ENCODE results near the gene ADARB1.

DNA sequence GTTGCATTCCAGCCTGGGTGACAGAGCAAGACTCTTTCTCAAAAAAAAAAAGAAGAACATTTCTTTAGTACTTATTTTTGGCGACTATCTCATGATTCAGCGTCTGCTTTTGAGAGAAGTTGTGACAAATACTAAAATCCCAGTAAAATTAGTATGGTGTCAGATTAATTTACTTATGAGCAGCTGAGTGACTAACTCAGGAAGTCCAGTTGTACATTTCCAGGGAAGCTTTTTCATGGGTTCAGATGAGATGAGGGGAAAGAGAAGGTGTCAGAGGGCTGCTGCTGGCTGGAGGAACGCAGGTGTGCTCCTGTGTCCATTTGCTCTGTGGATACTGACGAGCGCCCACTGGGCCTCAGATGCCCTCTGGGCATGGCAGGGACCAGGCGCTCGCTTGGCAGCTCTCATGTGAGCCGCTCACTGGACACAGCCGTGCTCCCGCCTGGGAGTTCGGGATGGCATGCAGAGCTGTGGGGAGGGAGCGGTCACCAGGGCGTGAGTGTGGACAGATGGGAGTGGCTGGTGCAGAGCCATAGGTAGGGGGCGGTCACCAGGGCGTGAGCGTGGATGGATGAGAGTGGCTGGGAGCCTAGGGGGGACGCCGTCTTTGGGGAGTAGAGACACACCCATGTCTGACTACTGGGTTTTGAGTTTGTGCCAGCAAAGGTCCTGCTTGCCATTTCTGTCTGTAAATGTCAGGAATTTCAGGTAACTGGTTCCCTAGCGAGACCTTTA, 55.0 kb downstream of the ADARB1 start:
- TF ChIP-seq, protein P1, sequence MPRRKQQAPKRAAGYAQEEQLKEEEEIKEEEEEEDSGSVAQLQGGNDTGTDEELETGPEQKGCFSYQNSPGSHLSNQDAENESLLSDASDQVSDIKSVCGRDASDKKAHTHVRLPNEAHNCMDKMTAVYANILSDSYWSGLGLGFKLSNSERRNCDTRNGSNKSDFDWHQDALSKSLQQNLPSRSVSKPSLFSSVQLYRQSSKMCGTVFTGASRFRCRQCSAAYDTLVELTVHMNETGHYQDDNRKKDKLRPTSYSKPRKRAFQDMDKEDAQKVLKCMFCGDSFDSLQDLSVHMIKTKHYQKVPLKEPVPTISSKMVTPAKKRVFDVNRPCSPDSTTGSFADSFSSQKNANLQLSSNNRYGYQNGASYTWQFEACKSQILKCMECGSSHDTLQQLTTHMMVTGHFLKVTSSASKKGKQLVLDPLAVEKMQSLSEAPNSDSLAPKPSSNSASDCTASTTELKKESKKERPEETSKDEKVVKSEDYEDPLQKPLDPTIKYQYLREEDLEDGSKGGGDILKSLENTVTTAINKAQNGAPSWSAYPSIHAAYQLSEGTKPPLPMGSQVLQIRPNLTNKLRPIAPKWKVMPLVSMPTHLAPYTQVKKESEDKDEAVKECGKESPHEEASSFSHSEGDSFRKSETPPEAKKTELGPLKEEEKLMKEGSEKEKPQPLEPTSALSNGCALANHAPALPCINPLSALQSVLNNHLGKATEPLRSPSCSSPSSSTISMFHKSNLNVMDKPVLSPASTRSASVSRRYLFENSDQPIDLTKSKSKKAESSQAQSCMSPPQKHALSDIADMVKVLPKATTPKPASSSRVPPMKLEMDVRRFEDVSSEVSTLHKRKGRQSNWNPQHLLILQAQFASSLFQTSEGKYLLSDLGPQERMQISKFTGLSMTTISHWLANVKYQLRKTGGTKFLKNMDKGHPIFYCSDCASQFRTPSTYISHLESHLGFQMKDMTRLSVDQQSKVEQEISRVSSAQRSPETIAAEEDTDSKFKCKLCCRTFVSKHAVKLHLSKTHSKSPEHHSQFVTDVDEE (CRISPR knock-in tag; IDR thresholded peaks at IDR 0.05) = no peak
- TF ChIP-seq BACH2 (CRISPR knock-in tag; IDR thresholded peaks at IDR 0.05; ENCODE audit: borderline replicate concordance) (no peak), ZFP3 (CRISPR knock-in tag; IDR thresholded peaks at IDR 0.05) (no peak), RARB (CRISPR knock-in tag; IDR thresholded peaks at IDR 0.05) (no peak), SNAI2 (CRISPR knock-in tag; IDR thresholded peaks at IDR 0.05) (no peak), TCF4 (CRISPR knock-in tag; IDR thresholded peaks at IDR 0.05; ENCODE audit: borderline replicate concordance) (no peak), POU6F1 (CRISPR knock-in tag; IDR thresholded peaks at IDR 0.05; ENCODE audit: borderline replicate concordance, low read depth) (no peak), ARNTL (CRISPR knock-in tag; IDR thresholded peaks at IDR 0.05; ENCODE audit: borderline replicate concordance, low read depth) (no peak), ZNF8 (CRISPR knock-in tag; IDR thresholded peaks at IDR 0.05) (no peak), ZFP30 (CRISPR knock-in tag; IDR thresholded peaks at IDR 0.05) (no peak), ZNF565 (CRISPR knock-in tag; conservative IDR thresholded peaks at IDR 0.05; ENCODE audit: low read depth) (no peak)
- TF ChIP-seq, protein P2, sequence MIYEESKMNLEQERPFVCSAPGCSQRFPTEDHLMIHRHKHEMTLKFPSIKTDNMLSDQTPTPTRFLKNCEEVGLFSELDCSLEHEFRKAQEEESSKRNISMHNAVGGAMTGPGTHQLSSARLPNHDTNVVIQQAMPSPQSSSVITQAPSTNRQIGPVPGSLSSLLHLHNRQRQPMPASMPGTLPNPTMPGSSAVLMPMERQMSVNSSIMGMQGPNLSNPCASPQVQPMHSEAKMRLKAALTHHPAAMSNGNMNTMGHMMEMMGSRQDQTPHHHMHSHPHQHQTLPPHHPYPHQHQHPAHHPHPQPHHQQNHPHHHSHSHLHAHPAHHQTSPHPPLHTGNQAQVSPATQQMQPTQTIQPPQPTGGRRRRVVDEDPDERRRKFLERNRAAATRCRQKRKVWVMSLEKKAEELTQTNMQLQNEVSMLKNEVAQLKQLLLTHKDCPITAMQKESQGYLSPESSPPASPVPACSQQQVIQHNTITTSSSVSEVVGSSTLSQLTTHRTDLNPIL (CRISPR knock-in tag; IDR thresholded peaks at IDR 0.05; ENCODE audit: low read depth) = no peak
- TF ChIP-seq, protein P3, sequence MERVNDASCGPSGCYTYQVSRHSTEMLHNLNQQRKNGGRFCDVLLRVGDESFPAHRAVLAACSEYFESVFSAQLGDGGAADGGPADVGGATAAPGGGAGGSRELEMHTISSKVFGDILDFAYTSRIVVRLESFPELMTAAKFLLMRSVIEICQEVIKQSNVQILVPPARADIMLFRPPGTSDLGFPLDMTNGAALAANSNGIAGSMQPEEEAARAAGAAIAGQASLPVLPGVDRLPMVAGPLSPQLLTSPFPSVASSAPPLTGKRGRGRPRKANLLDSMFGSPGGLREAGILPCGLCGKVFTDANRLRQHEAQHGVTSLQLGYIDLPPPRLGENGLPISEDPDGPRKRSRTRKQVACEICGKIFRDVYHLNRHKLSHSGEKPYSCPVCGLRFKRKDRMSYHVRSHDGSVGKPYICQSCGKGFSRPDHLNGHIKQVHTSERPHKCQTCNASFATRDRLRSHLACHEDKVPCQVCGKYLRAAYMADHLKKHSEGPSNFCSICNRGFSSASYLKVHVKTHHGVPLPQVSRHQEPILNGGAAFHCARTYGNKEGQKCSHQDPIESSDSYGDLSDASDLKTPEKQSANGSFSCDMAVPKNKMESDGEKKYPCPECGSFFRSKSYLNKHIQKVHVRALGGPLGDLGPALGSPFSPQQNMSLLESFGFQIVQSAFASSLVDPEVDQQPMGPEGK (CRISPR knock-in tag; IDR thresholded peaks at IDR 0.05; ENCODE audit: borderline replicate concordance) = no peak
- TF ChIP-seq, protein P4, sequence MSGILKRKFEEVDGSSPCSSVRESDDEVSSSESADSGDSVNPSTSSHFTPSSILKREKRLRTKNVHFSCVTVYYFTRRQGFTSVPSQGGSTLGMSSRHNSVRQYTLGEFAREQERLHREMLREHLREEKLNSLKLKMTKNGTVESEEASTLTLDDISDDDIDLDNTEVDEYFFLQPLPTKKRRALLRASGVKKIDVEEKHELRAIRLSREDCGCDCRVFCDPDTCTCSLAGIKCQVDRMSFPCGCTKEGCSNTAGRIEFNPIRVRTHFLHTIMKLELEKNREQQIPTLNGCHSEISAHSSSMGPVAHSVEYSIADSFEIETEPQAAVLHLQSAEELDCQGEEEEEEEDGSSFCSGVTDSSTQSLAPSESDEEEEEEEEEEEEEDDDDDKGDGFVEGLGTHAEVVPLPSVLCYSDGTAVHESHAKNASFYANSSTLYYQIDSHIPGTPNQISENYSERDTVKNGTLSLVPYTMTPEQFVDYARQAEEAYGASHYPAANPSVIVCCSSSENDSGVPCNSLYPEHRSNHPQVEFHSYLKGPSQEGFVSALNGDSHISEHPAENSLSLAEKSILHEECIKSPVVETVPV (CRISPR knock-in tag; IDR thresholded peaks at IDR 0.05) = no peak
